Ovary (tissue), 3 donors: ENCODE data around the gene HPCAL4.

Experiments used
- CTCF ChIP-seq, 3 donors: fragments of 450-650 bp in 2 of 3; fragments of 200-600 bp in 1 of 3; IDR thresholded peaks; one replicate each; pipeline versions ENCODE4 v1.5.1 to v1.8.0; 2016 to 2022; ENCODE audit warnings: antibody characterized with exemption in 3 of 3, mild to moderate bottlenecking in 1 of 3
- EP300 ChIP-seq: sonication (generic); formaldehyde crosslinking; IDR thresholded peaks from one replicate; pipeline ENCODE4 v1.6.1; 2017; ENCODE audit warnings: antibody characterized with exemption
- POLR2A ChIP-seq: fragments of 450-650 bp; IDR thresholded peaks from one replicate; pipeline ENCODE4 v1.6.1; 2017; ENCODE audit warnings: antibody characterized with exemption, mild to moderate bottlenecking, moderate library complexity
- donor health status: DM: no; HTN: no; CAD: no.

GRCh38 chr1:39650431-39650830 is 40.8 kb downstream of the HPCAL4 start:
- no peak for TF ChIP-seq CTCF (IDR thresholded peaks at IDR 0.05)
- TF ChIP-seq POLR2A, result no peak
- TF ChIP-seq EP300, result no peak
